GM19328 (cell line): ENCODE results near the gene SPATS2.

Experiments
- ATAC-seq: cut with Tn5 transposase; IDR thresholded peaks from one replicate; pipeline ENCODE4 v1.9.1; 2021; ENCODE audit warnings: mild to moderate bottlenecking, moderate library complexity; ENCODE audit not compliant: unreplicated experiment

Gene SPATS2

GRCh38 chr12:49552014-49552413 lies 184.8 kb downstream of the SPATS2 start:
- no peak for ATAC-seq

DNA sequence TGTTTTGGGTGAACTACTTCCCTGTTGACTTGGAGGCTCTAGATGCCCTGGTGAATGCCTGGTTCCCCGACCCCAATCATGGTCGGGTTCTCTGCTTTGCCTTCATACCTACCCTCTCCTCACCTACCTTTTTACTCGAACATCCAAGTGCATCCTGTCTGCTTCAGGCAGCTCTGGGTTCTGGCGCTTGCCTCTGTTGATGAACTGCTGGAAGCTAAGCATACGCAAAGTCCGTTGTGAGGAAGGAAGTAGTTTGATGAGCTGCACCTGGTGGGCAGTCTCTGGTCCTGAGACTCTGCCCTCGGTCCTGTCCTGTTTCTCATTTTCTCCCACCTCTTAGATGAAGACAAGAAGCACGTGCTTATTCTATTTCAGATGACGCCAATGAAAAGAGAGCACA lies 185.2 kb downstream of the SPATS2 start:
- ATAC-seq = no peak

DNA sequence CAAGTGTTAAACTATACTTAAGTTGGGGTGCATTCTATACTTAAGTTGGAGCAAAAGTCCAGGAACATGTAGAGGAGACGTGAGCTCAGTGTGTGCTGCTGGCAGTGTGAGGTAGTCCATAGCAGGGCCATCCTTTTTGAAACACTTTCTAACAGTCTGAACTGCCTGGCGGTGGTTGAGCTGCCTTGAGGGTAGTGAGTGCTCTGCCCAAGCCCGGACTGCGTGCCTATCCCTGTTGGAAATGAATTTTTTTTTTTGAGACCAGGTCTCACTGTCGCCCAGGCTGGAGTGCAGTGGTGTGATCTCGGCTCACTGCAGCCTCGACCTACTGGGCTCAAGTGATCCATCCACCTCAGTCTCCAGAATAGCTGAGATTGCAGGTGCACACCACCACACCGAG lies 185.6 kb downstream of the SPATS2 start:
- no peak for ATAC-seq

DNA sequence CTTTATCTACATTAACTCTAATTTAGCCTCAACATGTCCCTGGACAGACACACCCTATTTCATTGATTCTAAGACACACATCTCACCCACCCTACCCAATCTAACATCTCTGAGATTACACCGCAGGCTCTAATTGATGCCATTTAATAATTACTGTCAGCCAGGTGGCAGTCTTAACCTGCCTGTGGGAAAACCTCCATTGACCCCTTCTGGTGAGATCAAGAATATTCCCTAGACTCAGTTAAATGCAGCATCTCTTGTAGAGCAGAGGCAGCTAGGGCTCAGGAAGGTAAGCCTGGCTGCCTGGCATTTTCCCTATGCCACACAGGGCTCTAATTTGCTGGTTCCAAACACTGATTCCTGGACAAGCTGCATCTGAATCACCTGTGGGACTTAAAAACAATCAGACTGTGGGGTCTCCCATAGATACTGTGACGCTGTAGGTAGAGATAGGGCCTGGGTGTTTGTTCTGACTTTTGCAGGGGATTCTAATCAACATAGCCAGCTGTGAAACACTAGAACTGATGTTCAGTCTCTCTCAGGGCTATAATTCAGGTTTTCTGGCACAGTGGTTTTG lies 186.3 kb downstream of the SPATS2 start:
- no peak for ATAC-seq

- ATAC-seq = no peak
These were observed 187.0 kb downstream of the SPATS2 start for GRCh38 chr12:49554266-49554665.

GRCh38 chr12:49555631-49556390 lies 188.5 kb downstream of the SPATS2 start:
- no peak for ATAC-seq

- no peak for ATAC-seq
These were observed 189.3 kb downstream of the SPATS2 start for GRCh38 chr12:49556391-49557186.

- ATAC-seq = no peak
These were observed 190.1 kb downstream of the SPATS2 start for GRCh38 chr12:49557187-49557916.

- ATAC-seq = no peak
These were observed 190.6 kb downstream of the SPATS2 start for GRCh38 chr12:49557917-49558215.

DNA sequence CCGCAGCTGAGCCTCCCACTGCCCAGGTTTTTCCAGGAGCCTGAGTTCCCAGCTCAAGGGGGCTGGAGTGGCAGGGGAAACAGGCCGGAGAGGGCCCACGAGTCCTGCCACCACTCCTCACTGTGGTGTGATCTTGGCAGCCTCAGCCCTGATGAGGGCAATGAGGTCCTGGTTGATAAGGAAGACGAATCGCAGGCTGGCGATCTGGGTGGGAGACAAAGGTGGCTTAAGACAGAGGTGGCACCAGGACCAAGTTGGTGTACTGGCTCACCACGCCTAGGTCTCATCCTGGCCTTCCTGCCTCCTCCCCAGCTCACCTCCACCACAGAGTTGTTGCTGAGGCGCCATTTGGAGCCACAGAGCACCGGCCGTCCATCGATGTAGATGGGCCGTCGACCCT lies 191.3 kb downstream of the SPATS2 start:
- no peak for ATAC-seq

DNA sequence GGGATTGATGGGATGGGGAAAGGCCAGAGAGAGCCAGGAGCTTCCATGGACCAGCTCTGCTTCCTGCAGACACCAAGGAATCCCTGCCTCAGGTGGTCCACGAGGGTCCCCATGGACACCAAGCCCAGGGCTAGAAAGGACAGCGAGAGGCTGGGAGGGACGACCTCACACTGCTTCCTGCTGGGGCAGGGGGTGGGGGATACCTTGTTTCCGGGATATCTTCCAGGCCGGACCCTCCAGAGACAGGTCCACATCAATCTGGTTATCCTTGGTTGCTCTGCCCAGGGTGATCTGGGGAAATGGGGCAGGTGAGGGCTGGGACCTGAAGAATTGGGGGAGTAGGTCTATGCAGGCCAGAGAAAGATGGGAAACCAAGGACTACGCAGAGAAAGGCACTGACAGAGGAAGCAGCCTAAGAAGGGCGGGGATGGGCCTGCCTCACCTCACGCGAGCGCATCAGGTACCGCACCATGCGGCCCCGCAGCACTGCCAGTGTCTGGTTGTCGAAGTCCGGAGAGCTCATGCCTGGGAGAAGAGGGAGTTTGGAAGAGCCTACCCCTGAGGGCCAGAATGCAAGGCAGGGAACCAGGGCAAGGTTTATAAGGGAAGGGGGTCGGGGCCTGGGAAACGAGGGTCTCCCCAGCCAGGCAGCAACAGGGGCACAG lies 191.9 kb downstream of the SPATS2 start:
- ATAC-seq = no peak

- no peak for ATAC-seq
These were observed 193.4 kb downstream of the SPATS2 start for GRCh38 chr12:49560695-49561094.

DNA sequence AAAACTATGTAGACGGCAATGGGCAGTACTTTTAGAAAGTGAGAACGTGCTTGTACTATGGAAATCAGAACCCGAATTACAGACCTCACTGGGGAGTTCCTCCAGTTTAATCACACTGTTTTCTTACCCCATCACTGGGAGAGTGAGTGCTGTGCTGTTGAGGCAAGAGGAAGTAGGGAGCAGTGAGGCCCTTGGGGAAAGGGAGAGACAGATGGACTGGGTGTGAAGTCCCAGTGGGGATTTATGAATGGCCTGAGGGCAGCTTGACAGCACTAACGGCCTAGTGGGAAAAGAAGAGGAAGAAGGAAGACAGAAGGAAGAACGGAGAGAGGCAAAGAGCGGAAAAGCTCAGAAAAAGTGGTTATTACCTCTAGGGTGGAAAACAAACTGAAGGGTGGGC lies 195.0 kb downstream of the SPATS2 start:
- no peak for ATAC-seq

DNA sequence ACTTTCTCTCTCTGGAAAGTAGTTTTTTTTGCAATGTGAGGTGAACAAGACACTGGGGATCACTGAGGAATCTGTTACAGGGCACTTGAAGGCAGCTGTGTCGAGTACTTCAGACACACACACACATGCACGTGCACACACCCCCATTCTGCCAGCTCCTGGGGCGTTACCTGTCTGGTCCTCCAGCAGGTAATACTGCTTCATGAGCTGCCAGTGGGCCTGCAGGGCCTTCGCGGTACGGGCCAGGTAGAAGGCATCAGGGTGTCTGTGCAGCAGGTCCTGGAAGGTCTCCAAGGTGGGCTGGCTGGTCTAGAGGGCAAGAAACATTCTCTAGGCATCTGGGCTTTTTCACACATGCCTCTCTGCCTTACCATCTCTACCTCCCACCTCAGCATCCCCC lies 195.6 kb downstream of the SPATS2 start:
- no peak for ATAC-seq

- no peak for ATAC-seq
These were observed 196.9 kb downstream of the SPATS2 start for GRCh38 chr12:49563951-49564685.

- ATAC-seq = no peak
These were observed 197.6 kb downstream of the SPATS2 start for GRCh38 chr12:49564686-49565405.

DNA sequence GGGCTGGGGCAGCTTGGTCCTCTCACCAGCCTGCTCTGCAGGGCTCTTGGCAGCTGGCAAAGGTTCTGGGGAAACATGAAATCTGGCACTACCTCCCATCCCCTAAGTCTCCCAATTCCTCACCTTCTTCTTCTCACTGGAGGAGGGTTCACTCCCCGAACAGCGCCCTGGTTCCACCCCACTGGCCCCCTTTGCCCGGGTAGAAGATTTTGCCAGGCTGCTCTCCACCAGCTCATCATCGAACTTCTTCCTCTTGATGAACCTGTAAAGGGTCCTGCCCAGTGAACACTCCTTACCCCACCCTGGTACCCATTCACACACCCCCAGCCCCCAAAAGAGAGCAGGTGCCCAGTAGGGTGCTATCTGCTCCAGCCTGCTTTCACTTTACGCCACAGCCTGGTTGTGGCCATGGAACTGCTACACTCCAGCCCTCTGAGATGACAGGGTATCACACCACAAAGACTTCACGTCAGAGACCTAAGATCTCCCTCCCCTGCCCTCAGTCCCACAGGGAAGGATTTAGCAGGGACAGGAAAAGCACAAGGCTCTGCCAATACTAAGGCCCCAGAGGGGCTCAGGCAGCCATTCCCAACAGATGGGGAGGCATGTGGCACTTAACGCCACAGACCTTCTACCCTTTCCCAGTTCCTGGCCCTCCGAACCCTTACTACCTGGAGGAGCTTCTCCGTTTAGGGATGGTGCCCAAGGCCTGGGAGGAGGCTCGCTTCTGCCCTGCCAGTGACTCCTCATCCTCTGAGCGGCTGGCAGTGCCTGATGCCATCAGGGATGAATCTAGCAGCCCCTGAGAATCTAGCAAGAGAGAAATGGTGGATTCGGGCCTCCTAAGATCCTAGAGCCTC lies 198.4 kb downstream of the SPATS2 start:
- no peak for ATAC-seq

DNA sequence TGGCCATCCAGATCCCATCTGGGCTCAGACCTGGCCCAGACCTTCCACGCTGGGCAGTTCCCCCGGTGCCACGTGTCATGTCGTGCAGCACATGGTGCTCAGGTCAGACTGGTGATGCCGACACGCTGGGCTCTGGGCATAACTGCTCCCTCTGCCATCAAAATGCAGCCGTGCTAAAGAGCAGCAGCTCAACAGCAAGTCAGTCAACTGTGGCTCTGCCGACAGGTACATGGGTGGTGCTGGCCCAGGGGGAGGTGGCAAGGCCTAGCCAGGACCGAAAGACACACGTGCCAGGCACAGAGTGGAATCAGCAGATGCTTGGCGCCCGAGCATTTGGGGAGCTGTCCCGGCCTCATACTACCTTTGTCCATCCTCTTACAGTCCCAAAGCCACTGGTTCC lies 199.1 kb downstream of the SPATS2 start:
- no peak for ATAC-seq

DNA sequence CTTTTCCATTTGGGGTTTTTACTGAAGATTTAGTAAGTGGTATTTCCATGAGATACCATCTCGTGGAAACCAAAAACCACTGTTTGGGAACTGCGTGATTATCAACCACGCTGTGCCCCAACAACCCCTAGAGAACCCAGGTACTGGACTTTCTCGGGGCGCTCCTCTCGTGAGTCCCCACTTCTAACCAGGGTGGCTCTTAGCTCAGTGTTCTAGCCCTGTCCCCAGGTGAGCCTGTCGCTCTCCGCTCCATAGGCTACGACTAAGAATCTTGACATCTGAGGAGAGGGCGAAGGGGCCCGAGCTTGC lies 200.0 kb downstream of the SPATS2 start:
- no peak for ATAC-seq
